Suprapubic skin (tissue), 4 donors: ENCODE data around the gene CEACAM1. TPM values are rescaled to one million over a fixed set of nuclear protein-coding genes. Genes with fewer than 3 reads are reported as not detected.
"Not testable (repeated sequence)": the region's sequence is repeated elsewhere in the genome, so short reads cannot be mapped to it uniquely, and the experiment has no call there.

ENCODE experiments used
- DNase-seq, 2 donors: peaks; one replicate each; pipeline ENCODE4 v3.0.0-alpha.2; 2019; ENCODE audit warnings: low spot score in 2 of 2
- H3K27ac ChIP-seq: fragments of 200-600 bp; sonication (generic); one replicate; pipeline ENCODE4 v1.5.1; 2019
- H3K27me3 ChIP-seq: fragments of 200-600 bp; sonication (generic); one replicate; pipeline ENCODE4 v1.5.1; 2019
- H3K36me3 ChIP-seq: fragments of 200-600 bp; sonication (generic); one replicate; pipeline ENCODE4 v1.5.1; 2019
- H3K4me1 ChIP-seq: fragments of 200-600 bp; sonication (generic); one replicate; pipeline ENCODE4 v1.5.1; 2019
- H3K4me3 ChIP-seq: fragments of 200-600 bp; sonication (generic); one replicate; pipeline ENCODE4 v1.5.1; 2019; ENCODE audit warnings: mild to moderate bottlenecking
- H3K9me3 ChIP-seq: fragments of 200-600 bp; sonication (generic); one replicate; pipeline ENCODE4 v1.5.1; 2019
- CTCF ChIP-seq, 2 donors: fragments of 200-600 bp in 1 of 2; fragments of 450-650 bp in 1 of 2; sonication (generic) in 1 of 2; IDR thresholded peaks; one replicate each; pipeline ENCODE4 v1.5.1; 2016 to 2019; ENCODE audit warnings: antibody characterized with exemption in 2 of 2, mild to moderate bottlenecking in 1 of 2, moderate library complexity in 1 of 2
- EP300 ChIP-seq: sonication (generic); formaldehyde crosslinking; IDR thresholded peaks from one replicate; pipeline ENCODE4 v1.6.1; 2017; ENCODE audit warnings: antibody characterized with exemption
- POLR2A ChIP-seq, 2 donors: fragments of 450-650 bp; IDR thresholded peaks; one replicate each; pipeline ENCODE4 v1.6.1; 2017; ENCODE audit warnings: antibody characterized with exemption in 2 of 2, mild to moderate bottlenecking in 2 of 2, moderate library complexity in 2 of 2
- POLR2AphosphoS5 ChIP-seq, 3 donors: sonication (generic); formaldehyde crosslinking; IDR thresholded peaks; one replicate each; pipeline ENCODE4 v1.6.1; 2017; ENCODE audit warnings: antibody characterized with exemption in 3 of 3
- WGBS: methylation state at CpG from one replicate; pipeline ENCODE4 v1.1.5; 2018; 5-methylcytosine and 5-hydroxymethylcytosine counted together
- total RNA-seq, 4 donors: library from RNA; depleted of rRNA; stranded (reverse); fragments of >200 nt; gene quantifications; one replicate each; pipeline ENCODE4 v1.1.0, GENCODE V29; 2016

CEACAM1 gene
- total RNA-seq, 4 donors from 2014 or later: 2.0 to 9.9 (median 3.9) TPM

GRCh38 chr19:42538841-42539709 is 10.8 kb upstream of the CEACAM1 start:
- no peak overlapping the region for H3K27ac ChIP-seq
- no peak overlapping the region for H3K4me3 ChIP-seq
- 82% methylated on average over 7 of the region's 7 CpGs for WGBS
- no peak for TF ChIP-seq POLR2A (IDR thresholded peaks at IDR 0.05)
- TF ChIP-seq EP300: no peak
- TF ChIP-seq POLR2AphosphoS5 (IDR thresholded peaks at IDR 0.05): no peak
- no peak for TF ChIP-seq CTCF (IDR thresholded peaks at IDR 0.05)
- DNase-seq: no peak
- no peaks in the 10 kb centered on the region for H3K36me3 ChIP-seq
- no peaks in the 10 kb centered on the region for H3K4me1 ChIP-seq
- no peaks in the 10 kb centered on the region for H3K27me3 ChIP-seq
- H3K9me3 ChIP-seq: no peaks in the 10 kb centered on the region

- not testable (repeated sequence) for H3K4me1 ChIP-seq, H3K9me3 ChIP-seq, H3K36me3 ChIP-seq, H3K4me3 ChIP-seq, H3K27me3 ChIP-seq, DNase-seq, H3K27ac ChIP-seq
- WGBS: 71% methylated on average over 2 of the region's 2 CpGs
These were observed 7.0 kb upstream of the CEACAM1 start for GRCh38 chr19:42535276-42535675.

- Histone ChIP-seq H3K27ac (no peak overlapping the region), H3K4me1 (no peaks in the 10 kb centered on the region), H3K9me3 (no peaks in the 10 kb centered on the region), H3K36me3 (no peaks in the 10 kb centered on the region), H3K4me3 (no peak overlapping the region), H3K27me3 (no peaks in the 10 kb centered on the region)
- TF ChIP-seq EP300 (no peak), POLR2A (IDR thresholded peaks at IDR 0.05) (no peak), POLR2AphosphoS5 (IDR thresholded peaks at IDR 0.05) (no peak), CTCF (IDR thresholded peaks at IDR 0.05) (no peak)
- no peak for DNase-seq
These were observed 6.1 kb upstream of the CEACAM1 start for GRCh38 chr19:42534391-42534790.

- Histone ChIP-seq H3K4me1 (peaks cover 13% of the 10 kb centered on the region), H3K27ac (no peak overlapping the region), H3K36me3 (no peaks in the 10 kb centered on the region), H3K4me3 (no peak overlapping the region), H3K27me3 (no peaks in the 10 kb centered on the region), H3K9me3 (no peaks in the 10 kb centered on the region)
- TF ChIP-seq EP300: no peak
- TF ChIP-seq POLR2A (IDR thresholded peaks at IDR 0.05): no peak
- TF ChIP-seq POLR2AphosphoS5 (IDR thresholded peaks at IDR 0.05): no peak
- no peak for TF ChIP-seq CTCF (IDR thresholded peaks at IDR 0.05)
- no peak for DNase-seq
- 86% methylated on average over 2 of the region's 2 CpGs for whole genome bisulfite sequencing
These were observed 4.6 kb upstream of the CEACAM1 start for GRCh38 chr19:42532891-42533290.

GRCh38 chr19:42531313-42531712 is 3.0 kb upstream of the CEACAM1 start:
- H3K4me3 ChIP-seq: no peak overlapping the region
- H3K27me3 ChIP-seq: no peaks in the 10 kb centered on the region
- H3K4me1 ChIP-seq: peaks cover 13% of the 10 kb centered on the region
- no peaks in the 10 kb centered on the region for H3K36me3 ChIP-seq
- TF ChIP-seq POLR2AphosphoS5 (IDR thresholded peaks at IDR 0.05): no peak
- TF ChIP-seq EP300: no peak
- TF ChIP-seq CTCF (IDR thresholded peaks at IDR 0.05): no peak
- no peak for TF ChIP-seq POLR2A (IDR thresholded peaks at IDR 0.05)
- H3K27ac ChIP-seq: no peak overlapping the region
- DNase-seq: no peak
- 94% methylated on average over 3 of the region's 3 CpGs for WGBS
- H3K9me3 ChIP-seq: no peaks in the 10 kb centered on the region
